Activated naive CD4-positive, alpha-beta T cell treated with anti-CD3 and anti-CD28 coated beads, Interleukin-2, amount 10 ng/mL, durations not matched to agents 7 days and 5 days (primary cell): ENCODE data around the gene MUC22.
"Not testable (repeated sequence)": the region's sequence is repeated elsewhere in the genome, so short reads cannot be mapped to it uniquely, and the experiment has no call there.

Experiments
- CTCF ChIA-PET: fragments of 350-600 bp; sonication (Branson Sonifier 250); formaldehyde crosslinking; loops from one replicate; lab custom pipeline; 2021; ENCODE audit warnings: antibody characterized with exemption; lab: Charles Lee
- DNase-seq: peaks from one replicate; pipeline ENCODE4 v3.0.0-alpha.2; 2020
- H3K27ac Mint-ChIP-seq: one replicate; pipeline ENCODE4 v1.8.0; 2021; ENCODE audit warnings: mild to moderate bottlenecking, moderate library complexity, mixed read lengths
- H3K27me3 Mint-ChIP-seq: one replicate; pipeline ENCODE4 v1.8.0; 2021; ENCODE audit warnings: mild to moderate bottlenecking, mixed read lengths
- H3K36me3 Mint-ChIP-seq: one replicate; pipeline ENCODE4 v1.8.0; 2021; ENCODE audit warnings: mixed read lengths
- H3K4me1 Mint-ChIP-seq: one replicate; pipeline ENCODE4 v1.8.0; 2021; ENCODE audit warnings: mixed read lengths
- H3K4me3 Mint-ChIP-seq: one replicate; pipeline ENCODE4 v1.8.0; 2021; ENCODE audit warnings: mild to moderate bottlenecking, moderate library complexity, mixed read lengths
- H3K9me3 Mint-ChIP-seq: one replicate; pipeline ENCODE4 v1.8.0; 2021; ENCODE audit warnings: mixed read lengths

The MUC22 gene

DNA sequence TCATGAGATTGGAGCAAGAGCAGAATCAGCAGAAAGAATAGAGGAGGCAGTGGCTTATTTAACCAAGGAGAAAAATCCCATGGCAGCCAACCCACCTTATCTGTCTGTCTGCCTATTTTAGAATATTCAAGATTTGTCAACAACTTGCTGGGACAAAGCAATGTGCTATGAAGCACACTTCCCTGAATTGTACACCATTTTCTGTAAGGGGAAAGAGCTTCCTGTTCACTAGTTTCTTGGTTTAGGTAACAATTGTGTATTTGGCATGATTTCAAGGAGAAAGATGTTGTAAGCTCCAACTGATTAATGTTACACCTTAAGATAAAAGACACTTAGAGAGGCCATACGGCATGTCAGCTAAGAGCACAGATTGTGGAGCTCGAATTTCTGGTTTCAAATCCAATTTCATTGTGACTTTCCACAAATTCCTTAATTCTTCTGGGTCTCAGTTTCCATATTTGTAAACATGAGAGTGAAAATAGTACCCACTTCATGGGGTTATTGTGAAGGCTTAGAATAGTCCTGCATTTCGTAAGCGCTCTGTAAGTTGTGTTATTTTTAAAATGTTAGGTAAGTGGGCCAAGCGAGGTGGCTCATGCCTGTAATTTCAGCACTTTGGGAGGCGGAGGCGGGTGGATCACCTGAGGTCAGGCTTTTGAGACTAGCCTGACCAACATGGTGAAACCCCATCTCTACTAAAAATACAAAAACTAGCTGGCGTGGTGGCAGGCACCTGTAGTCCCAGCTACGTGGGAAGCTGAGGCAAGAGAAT, 4.8 kb upstream of the MUC22 start:
- DNase-seq = no peak
- Mint-ChIP-seq H3K36me3 (no peaks in the 10 kb centered on the region), H3K27ac (no peak overlapping the region), H3K27me3 (peaks cover 34% of the 10 kb centered on the region), H3K4me3 (no peak overlapping the region), H3K4me1 (peaks cover 22% of the 10 kb centered on the region), H3K9me3 (no peaks in the 10 kb centered on the region)
- CTCF ChIA-PET = no interaction called here

DNA sequence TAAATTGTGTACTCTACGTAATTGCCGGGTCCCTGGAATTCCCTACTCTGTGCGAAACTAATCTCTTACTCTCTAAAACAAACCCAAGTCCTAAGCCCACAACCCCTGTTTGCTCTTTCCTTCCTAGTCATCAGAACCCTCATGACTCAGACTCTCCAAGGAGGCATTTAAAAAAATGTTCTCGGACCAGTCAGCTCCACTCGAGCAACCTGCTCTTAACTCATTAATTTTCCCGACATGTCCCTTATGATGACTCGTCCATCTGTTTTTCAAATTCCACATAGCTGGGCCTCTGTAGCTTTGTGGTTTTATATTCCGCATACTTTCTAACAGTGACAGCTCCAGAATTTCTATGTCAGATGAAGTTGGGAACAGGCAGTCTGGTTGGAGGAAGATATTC, 2.6 kb upstream of the MUC22 start:
- Mint-ChIP-seq H3K9me3 (no peaks in the 10 kb centered on the region), H3K4me1 (peaks cover 9% of the 10 kb centered on the region), H3K27me3 (peaks cover 32% of the 10 kb centered on the region), H3K36me3 (no peaks in the 10 kb centered on the region), H3K4me3 (no peak overlapping the region), H3K27ac (no peak overlapping the region)
- no peak for DNase-seq
- CTCF ChIA-PET = interaction anchor here (1.1 kb wide), 1 partner anchor 9 kb away, joined by 3 read pairs; no protein-coding TSS in a partner anchor

DNA sequence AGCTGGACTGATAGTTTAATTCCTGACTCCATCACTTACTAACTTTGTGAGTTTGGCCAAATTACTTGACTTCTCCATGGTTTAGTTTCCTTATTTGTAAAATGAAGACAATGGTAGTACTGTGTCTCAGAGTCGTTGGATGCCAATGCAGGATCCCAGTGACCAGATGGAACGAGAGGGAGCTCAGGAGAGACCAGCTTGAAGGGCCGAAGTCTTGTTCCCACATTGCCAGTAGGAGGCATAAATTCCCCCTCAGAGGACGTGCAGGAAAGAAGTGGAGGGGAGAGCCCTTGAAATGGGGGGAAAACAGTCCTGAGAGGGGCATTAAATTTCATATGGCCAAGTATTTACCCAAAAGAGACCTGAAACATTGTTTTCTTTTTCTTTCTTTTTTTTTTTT, 2.1 kb upstream of the MUC22 start:
- Mint-ChIP-seq H3K9me3 (no peaks in the 10 kb centered on the region), H3K4me3 (no peak overlapping the region), H3K36me3 (no peaks in the 10 kb centered on the region), H3K27me3 (peaks cover 37% of the 10 kb centered on the region), H3K4me1 (peaks cover 9% of the 10 kb centered on the region), H3K27ac (no peak overlapping the region)
- CTCF ChIA-PET = interaction anchor here (1.1 kb wide), 1 partner anchor 10 kb away, joined by 3 read pairs; no protein-coding TSS in a partner anchor
- no peak for DNase-seq

DNA sequence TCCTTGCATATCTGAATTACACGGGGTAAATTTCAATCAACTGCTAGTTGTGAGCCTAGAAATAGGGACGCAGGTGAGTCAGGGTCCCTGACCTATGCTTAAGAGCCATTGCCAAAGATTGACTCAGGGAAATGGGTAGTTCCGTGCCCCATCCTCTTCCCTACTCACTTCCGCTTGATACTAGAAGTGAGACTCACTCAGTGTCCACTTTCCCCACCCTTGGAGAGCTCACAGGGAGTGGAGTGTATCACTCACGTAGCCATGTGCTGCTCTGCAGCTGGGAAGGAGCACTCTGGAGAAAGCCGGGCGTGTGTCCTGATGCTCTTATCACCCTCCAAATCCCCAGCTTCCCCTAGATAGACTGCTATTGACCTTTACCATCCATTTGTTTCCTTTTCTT, 543 bp upstream of the MUC22 start:
- CTCF ChIA-PET = no interaction called here
- DNase-seq = no peak
- no peak overlapping the region for H3K4me3 Mint-ChIP-seq
- peaks cover 44% of the 10 kb centered on the region for H3K27me3 Mint-ChIP-seq
- no peaks in the 10 kb centered on the region for H3K36me3 Mint-ChIP-seq
- H3K4me1 Mint-ChIP-seq = peaks cover 7% of the 10 kb centered on the region
- H3K27ac Mint-ChIP-seq = no peak overlapping the region
- H3K9me3 Mint-ChIP-seq = no peaks in the 10 kb centered on the region

DNA sequence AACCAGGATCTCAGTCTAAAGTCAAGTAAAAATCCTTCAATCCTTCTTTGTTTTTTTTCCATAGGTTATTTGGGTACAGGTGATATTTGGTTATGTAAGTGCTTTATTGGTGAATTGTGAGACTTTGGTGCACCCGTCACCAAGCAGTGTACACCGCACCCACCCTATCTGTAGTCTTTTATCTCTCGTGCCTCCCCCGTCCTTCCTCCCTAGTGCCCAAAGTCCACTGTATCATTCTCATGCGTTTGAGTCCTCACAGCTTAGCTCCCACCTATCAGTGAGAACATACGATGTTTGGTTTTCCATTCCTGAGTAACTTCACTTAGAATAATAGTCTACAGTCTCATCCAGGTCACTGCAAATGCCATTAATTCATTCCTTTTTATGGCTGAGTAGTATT, 879 bp downstream of the MUC22 start:
- CTCF ChIA-PET = no interaction called here
- Mint-ChIP-seq H3K4me1 (no peaks in the 10 kb centered on the region), H3K4me3 (no peak overlapping the region), H3K9me3 (no peaks in the 10 kb centered on the region), H3K27me3 (peaks cover 52% of the 10 kb centered on the region), H3K27ac (no peak overlapping the region), H3K36me3 (no peaks in the 10 kb centered on the region)
- no peak for DNase-seq

DNA sequence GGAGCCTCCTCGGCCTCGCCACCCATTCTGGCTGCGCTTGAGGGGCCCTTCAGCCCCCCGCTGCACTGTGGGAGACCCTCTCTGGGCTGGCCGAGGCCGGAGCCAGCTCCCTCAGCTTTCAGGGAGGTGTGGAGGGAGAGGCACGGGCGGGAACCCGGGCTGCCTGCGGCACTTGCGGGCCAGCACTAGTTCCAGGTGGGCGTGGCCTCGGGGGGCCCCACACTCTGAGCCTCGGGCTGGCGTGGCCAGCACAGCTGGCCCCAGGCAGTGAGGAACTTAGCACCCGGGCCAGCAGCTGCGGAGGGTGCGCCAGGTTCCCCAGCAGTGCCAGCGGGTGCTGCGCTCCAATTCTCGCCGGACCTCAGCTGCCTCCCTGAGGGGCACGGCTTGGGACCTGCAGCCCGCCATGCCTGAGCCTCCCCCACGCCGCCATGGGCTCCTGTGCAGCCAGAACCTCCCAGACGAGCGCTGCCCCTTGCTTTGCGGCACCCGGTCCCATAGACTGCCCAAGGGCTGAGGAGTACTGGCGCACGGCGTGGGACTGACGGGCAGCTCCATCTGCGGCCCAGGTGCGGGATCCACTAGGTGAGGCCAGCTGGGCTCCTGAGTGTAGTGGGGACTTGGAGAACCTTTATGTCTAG, 6.5 kb downstream of the MUC22 start:
- Mint-ChIP-seq H3K4me3 (no peak overlapping the region), H3K36me3 (no peaks in the 10 kb centered on the region), H3K27ac (no peak overlapping the region), H3K27me3 (peaks cover 36% of the 10 kb centered on the region), H3K4me1 (no peaks in the 10 kb centered on the region), H3K9me3 (no peaks in the 10 kb centered on the region)
- no peak for DNase-seq
- CTCF ChIA-PET = no interaction called here

DNA sequence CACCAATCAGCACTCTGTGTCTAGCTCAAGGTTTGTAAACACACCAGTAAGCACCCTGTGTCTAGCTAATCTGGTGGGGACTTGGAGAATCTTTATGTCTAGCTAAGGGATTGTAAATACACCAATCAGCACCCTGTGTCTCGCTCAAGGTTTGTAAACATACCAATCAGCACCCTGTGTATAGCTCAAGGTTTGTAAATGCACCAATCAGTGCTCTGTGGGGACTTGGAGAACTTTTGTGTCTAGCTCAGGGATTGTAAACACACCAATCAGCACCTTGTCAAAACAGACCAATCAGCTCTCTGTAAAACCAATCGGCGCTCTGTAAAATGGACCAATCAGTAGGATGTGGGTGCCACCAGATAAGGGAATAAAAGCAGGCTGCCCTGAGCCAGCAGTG, 7.2 kb downstream of the MUC22 start:
- H3K27ac Mint-ChIP-seq, H3K4me1 Mint-ChIP-seq, CTCF ChIA-PET, DNase-seq, H3K36me3 Mint-ChIP-seq, H3K9me3 Mint-ChIP-seq, H3K4me3 Mint-ChIP-seq: not testable (repeated sequence)
- peaks cover 35% of the 10 kb centered on the region for H3K27me3 Mint-ChIP-seq

DNA sequence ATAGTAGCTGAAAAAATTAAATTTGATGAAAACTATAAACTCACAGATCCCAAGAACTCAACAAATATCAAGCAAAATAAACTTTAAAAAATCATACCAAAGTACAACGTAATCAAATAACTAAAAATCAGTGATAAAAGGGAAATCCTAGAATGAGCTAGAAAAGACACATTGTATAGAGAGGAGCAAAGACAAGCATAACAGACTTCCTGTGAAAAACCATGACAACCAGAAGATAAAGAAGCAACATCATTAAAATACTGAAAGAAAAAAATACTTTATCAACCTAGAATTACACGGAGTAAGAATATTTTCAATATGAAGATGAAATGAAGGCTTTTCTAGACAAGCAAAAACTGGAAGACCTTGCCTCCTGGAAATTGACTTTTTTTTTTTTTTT, 9.8 kb downstream of the MUC22 start:
- no peak overlapping the region for H3K27ac Mint-ChIP-seq
- H3K27me3 Mint-ChIP-seq = peaks cover 25% of the 10 kb centered on the region
- H3K36me3 Mint-ChIP-seq = no peaks in the 10 kb centered on the region
- H3K9me3 Mint-ChIP-seq = no peaks in the 10 kb centered on the region
- no peak overlapping the region for H3K4me3 Mint-ChIP-seq
- no peak for DNase-seq
- CTCF ChIA-PET = no interaction called here
- H3K4me1 Mint-ChIP-seq = no peaks in the 10 kb centered on the region

DNA sequence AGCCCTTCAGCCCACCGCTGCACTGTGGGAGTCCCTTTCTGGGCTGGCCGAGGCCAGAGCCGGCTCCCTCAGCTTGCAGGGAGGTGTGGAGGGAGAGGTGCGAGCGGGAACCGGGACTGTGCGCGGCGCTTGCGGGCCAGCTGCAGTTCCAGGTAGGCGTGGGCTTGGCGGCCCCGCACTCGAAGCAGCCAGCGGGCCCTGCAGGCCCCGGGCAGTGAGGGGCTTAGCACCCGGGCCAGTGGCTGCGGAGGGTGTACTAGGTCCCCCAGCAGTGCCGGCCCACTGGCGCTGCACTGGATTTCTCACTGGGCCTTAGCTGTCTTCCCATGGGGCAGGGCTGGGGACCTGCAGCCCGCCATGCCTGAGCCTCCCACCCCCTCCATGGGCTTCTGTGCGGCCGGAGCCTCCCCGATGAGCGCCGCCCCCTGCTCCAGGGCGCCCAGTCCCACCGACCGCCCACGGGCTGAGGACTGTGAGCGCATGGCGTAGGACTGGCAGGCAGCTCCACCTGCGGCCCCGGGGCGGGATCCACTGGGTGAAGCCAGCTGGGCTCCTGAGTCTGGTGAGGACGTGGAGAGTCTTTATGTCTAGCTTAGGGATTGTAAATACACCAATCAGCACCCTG, 10.5 kb downstream of the MUC22 start:
- H3K4me1 Mint-ChIP-seq, H3K9me3 Mint-ChIP-seq, CTCF ChIA-PET, H3K4me3 Mint-ChIP-seq, H3K27ac Mint-ChIP-seq, DNase-seq, H3K36me3 Mint-ChIP-seq: not testable (repeated sequence)
- H3K27me3 Mint-ChIP-seq = peaks cover 31% of the 10 kb centered on the region

DNA sequence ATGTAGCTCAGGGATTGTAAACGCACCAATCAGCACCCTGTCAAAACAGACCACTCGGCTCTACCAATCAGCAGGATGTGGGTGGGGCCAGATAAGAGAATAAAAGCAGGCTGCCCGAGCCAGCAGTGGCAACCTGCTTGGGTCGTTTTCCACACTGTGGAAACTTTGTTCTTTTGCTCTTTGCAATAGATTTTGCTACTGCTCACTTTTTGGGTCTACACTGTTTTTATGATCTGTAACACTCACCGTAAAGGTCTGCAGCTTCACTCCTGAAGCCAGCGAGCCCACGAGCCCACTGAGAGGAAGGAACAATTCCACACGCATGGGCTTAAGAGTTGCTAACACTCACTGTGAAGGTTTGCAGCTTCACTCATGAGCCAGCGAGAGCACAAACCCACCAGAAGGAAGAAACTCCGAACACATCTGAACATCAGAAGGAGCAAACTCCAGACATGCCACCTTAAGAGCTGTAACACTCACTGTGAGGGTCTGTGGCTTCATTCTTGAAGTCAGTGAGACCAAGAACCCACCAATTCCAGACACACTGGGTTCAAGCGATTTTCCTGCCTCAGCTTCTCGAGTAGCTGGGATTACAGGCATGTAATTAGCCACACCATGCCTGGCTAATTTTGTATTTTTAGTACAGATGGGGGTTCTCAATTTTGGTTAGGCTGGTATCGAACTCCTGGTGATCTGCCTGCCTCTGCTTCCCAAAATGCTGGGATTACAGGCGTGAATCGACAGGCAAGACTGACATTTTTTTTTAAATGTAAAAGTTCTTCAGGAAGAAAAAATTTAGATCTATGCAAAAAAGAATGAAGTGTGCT, 11.6 kb downstream of the MUC22 start:
- H3K9me3 Mint-ChIP-seq, CTCF ChIA-PET: not testable (repeated sequence)

DNA sequence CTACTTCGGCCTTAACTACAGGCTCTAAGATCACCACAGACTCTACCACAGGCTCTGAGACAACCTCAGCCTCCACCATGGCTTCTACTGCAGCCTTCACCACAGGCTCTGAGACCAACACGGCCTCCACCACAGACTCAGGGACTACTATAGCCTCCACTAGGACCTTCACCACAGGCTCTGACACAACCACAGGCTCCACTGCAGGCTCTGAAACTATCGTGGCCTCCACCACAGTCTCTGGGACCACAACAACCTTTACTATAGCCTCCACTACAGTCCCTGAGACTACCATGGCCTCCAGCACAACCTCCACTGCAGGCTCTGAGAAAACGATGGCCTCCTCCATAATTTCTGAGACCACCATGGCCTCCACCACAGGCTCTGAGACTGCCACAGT, 15.3 kb downstream of the MUC22 start:
- Mint-ChIP-seq H3K4me1 (no peaks in the 10 kb centered on the region), H3K4me3 (no peak overlapping the region), H3K36me3 (no peaks in the 10 kb centered on the region), H3K9me3 (no peaks in the 10 kb centered on the region), H3K27ac (no peak overlapping the region), H3K27me3 (peaks cover 26% of the 10 kb centered on the region)
- CTCF ChIA-PET = no interaction called here
- no peak for DNase-seq

More for the DNA sequence above, 11.6 kb downstream of the MUC22 start:
- H3K36me3 Mint-ChIP-seq, H3K27ac Mint-ChIP-seq, H3K4me1 Mint-ChIP-seq, H3K4me3 Mint-ChIP-seq, DNase-seq: not testable (repeated sequence)
- H3K27me3 Mint-ChIP-seq = peaks cover 32% of the 10 kb centered on the region

DNA sequence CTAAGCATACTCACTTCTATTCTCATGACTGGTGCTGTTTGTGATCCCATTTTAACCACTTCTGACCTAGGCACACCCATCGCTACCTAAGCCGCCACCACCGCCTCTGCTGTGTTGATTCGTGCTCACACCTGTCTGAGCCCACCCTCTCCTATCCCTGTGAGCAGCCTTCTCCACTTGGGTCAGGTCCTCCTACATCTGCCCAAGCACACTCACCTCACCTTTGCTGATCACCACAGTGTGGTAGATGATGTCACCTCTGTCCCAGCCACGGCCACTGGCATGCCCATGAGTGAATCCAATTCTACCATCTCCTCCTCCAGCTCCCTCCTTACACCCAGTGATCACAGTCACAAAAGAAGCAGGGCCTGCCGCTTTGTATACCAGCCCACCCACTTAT, 20.8 kb downstream of the MUC22 start:
- no peaks in the 10 kb centered on the region for H3K36me3 Mint-ChIP-seq
- no peaks in the 10 kb centered on the region for H3K9me3 Mint-ChIP-seq
- no peak overlapping the region for H3K4me3 Mint-ChIP-seq
- no peaks in the 10 kb centered on the region for H3K4me1 Mint-ChIP-seq
- peaks cover 11% of the 10 kb centered on the region for H3K27me3 Mint-ChIP-seq
- H3K27ac Mint-ChIP-seq = no peak overlapping the region
- no peak for DNase-seq
- CTCF ChIA-PET = no interaction called here

DNA sequence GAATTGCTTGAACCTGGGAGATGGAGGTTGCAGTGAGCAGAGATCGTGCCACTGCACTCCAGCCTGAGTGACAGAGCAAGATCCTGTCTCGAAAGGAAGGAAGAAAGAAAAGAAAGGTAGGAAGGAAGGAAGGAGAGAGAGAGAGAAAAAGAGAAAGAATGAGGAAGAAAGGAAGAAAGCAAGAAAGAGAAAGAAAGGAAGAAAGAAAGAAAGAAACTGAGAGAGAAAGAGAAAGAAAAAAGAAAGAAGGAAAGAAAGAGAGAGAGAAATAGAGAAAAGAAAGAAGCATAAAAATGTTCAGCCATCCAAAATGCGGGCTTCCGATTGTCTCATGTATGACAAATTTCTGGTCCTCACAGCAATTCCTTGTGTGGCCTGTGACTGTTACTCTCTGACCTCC, 22.8 kb downstream of the MUC22 start:
- Mint-ChIP-seq H3K9me3 (no peaks in the 10 kb centered on the region), H3K27ac (no peak overlapping the region), H3K4me3 (no peak overlapping the region), H3K4me1 (no peaks in the 10 kb centered on the region), H3K27me3 (peaks cover 9% of the 10 kb centered on the region), H3K36me3 (no peaks in the 10 kb centered on the region)
- CTCF ChIA-PET = no interaction called here
- no peak for DNase-seq

DNA sequence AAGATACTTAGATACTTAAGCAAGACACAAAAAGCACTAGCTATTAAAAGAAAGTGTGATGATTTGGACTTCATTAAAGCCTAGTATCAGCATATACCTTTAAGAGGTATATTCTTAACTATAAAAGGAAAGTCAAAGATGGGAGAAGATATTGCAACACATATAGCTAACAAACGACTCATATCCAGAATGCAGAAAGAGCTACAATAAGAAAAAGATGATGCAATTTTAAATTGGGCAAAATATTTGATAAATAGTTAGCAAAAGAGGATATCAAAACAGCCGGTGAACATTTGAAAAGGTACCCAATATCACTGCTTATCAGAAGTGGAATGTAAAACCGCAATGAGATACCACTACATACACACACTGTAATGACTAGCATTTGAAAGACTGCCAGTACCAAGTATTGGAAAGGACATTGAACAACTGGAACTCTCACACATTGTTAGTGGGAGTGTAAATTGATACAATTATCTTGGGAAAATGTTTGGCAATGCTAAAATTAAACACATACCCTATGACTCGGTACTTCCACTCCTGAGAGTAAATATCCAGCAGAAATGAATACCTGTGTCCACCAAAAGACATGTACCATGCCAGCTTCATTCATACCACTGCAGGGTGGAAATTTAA, 25.7 kb downstream of the MUC22 start:
- Mint-ChIP-seq H3K4me3 (no peak overlapping the region), H3K27ac (no peak overlapping the region), H3K36me3 (no peaks in the 10 kb centered on the region), H3K4me1 (no peaks in the 10 kb centered on the region), H3K27me3 (peaks cover 14% of the 10 kb centered on the region), H3K9me3 (no peaks in the 10 kb centered on the region)
- no peak for DNase-seq
- CTCF ChIA-PET = no interaction called here
